ENCODE measurements around the gene C11orf52. TPM values are rescaled to one million over a fixed set of nuclear protein-coding genes. Genes with fewer than 3 reads are reported as not detected.
A peak's percentile ranks its signal among the peaks of the same experiment; 100 is the strongest.
"Not testable (repeated sequence)": the region's sequence is repeated elsewhere in the genome, so short reads cannot be mapped to it uniquely, and the experiment has no call there.

C11orf52 gene
- polyA plus RNA-seq, 3 donors, result not detected

- Mint-ChIP-seq H3K27me3 (ENCODE audit: low read depth in 3 of 3) (peaks cover 0 to 2% (median 1%) of the 10 kb centered on the region in 3 donors), H3K9me3 (no peaks in the 10 kb centered on the region), H3K4me1 (peaks cover 36% of the 10 kb centered on the region), H3K27ac (no peak overlapping the region), H3K4me3 (no peak overlapping the region), H3K36me3 (peaks cover 0 to 2% of the 10 kb centered on the region in 2 donors)
- no peaks in the 10 kb centered on the region for H3K79me2 ChIP-seq (ENCODE audit: insufficient read depth, low read length)
- WGBS (ENCODE audit: insufficient coverage), result no CpG with 5 or more reads among the region's 2 CpGs
- no peak overlapping the region for H3K4me2 ChIP-seq (replicated peaks; ENCODE audit: extremely low read depth, low read length, poor library complexity, severe bottlenecking)
- no peak overlapping the region for H2AFZ ChIP-seq (ENCODE audit: insufficient read depth, low read depth, low read length, poor library complexity, severe bottlenecking)
- peaks cover 41 to 53% of the 10 kb centered on the region in 2 donors for H3K4me1 ChIP-seq (ENCODE audit: control insufficient read depth in 1 of 2, insufficient read depth in 2 of 2, low read length in 2 of 2)
- H3K4me3 ChIP-seq (replicated peaks in 1 of 3; ENCODE audit: low read depth in 2 of 3, low read length in 3 of 3), result no peak overlapping the region
- H3K9me3 ChIP-seq (replicated peaks in 1 of 2; ENCODE audit: control insufficient read depth in 1 of 2, insufficient read depth in 1 of 2, low read length in 2 of 2), result no peaks in the 10 kb centered on the region
- no peaks in the 10 kb centered on the region for H4K20me1 ChIP-seq (ENCODE audit: insufficient read depth, low read length)
- no peaks in the 10 kb centered on the region for H3K36me3 ChIP-seq (replicated peaks in 1 of 2; ENCODE audit: control insufficient read depth in 1 of 2, insufficient read depth in 2 of 2, low read length in 2 of 2)
- H3K27me3 ChIP-seq (ENCODE audit: control insufficient read depth in 2 of 2, insufficient read depth in 2 of 2, low read length in 2 of 2), result no peaks in the 10 kb centered on the region
- H3K27ac ChIP-seq (ENCODE audit: low read depth in 1 of 2, low read length in 2 of 2), result no peak overlapping the region
- intact Hi-C loops (cut with micrococcal nuclease), result loop anchor here in 1 of 2 donors (5.0 to 10.0 kb wide), 3 partner anchors 50 to 222 kb away; partner anchors contain the start of gene DLAT
- H3K9ac ChIP-seq (ENCODE audit: insufficient read depth, low read length, poor library complexity, severe bottlenecking), result no peak overlapping the region
- no peak for TF ChIP-seq CTCF (IDR thresholded peaks at IDR 0.05)
- DNase-seq, result no peak
Observed at GRCh38 chr11:111932611-111932950, 13.9 kb downstream of the C11orf52 start.

- not testable (repeated sequence) for H3K36me3 ChIP-seq (replicated peaks in 1 of 2; ENCODE audit: control insufficient read depth in 1 of 2, insufficient read depth in 2 of 2, low read length in 2 of 2); H4K20me1 ChIP-seq (ENCODE audit: insufficient read depth, low read length); DNase-seq; H2AFZ ChIP-seq (ENCODE audit: insufficient read depth, low read depth, low read length, poor library complexity, severe bottlenecking); H3K9me3 Mint-ChIP-seq; H3K27ac ChIP-seq (ENCODE audit: low read depth in 1 of 2, low read length in 2 of 2); H3K27me3 Mint-ChIP-seq (ENCODE audit: low read depth in 3 of 3); H3K4me3 ChIP-seq (replicated peaks in 1 of 3; ENCODE audit: low read depth in 2 of 3, low read length in 3 of 3); H3K9ac ChIP-seq (ENCODE audit: insufficient read depth, low read length, poor library complexity, severe bottlenecking); H3K79me2 ChIP-seq (ENCODE audit: insufficient read depth, low read length); H3K36me3 Mint-ChIP-seq; H3K4me3 Mint-ChIP-seq; H3K4me2 ChIP-seq (replicated peaks; ENCODE audit: extremely low read depth, low read length, poor library complexity, severe bottlenecking); H3K9me3 ChIP-seq (replicated peaks in 1 of 2; ENCODE audit: control insufficient read depth in 1 of 2, insufficient read depth in 1 of 2, low read length in 2 of 2); H3K27me3 ChIP-seq (ENCODE audit: control insufficient read depth in 2 of 2, insufficient read depth in 2 of 2, low read length in 2 of 2)
- H3K4me1 ChIP-seq (ENCODE audit: control insufficient read depth in 1 of 2, insufficient read depth in 2 of 2, low read length in 2 of 2), result peaks cover 46 to 57% of the 10 kb centered on the region in 2 donors
- 100% methylated on average over 6 of the region's 14 CpGs for WGBS (ENCODE audit: insufficient coverage)
- intact Hi-C loops (cut with micrococcal nuclease), result loop anchor here in 1 of 2 donors (5.0 to 10.0 kb wide), 3 partner anchors 49 to 222 kb away; partner anchors contain the start of gene DLAT
- peaks cover 42% of the 10 kb centered on the region for H3K4me1 Mint-ChIP-seq
- peak overlapping the region in 3 of 7 donors; percentile 30 to 69 (median 35) for H3K27ac Mint-ChIP-seq
Observed at GRCh38 chr11:111933176-111933575, 14.5 kb downstream of the C11orf52 start.
